WERI-Rb-1 (cell line): ENCODE measurements around the gene TCFL5.

ENCODE experiments used
- DNase-seq: peaks from one replicate; pipeline ENCODE4 v3.0.0-alpha.2; 2020
- H3K27ac ChIP-seq: fragments of 250-450 bp; sonication (Bioruptor Pico); 2 replicates; pipeline ENCODE4 v1.5.1; 2020; ENCODE audit warnings: mild to moderate bottlenecking, moderate library complexity
- H3K27me3 ChIP-seq: fragments of 250-450 bp; sonication (Bioruptor Pico); 2 replicates; pipeline ENCODE4 v1.5.1; 2021; ENCODE audit warnings: mild to moderate bottlenecking, low read depth, moderate library complexity; ENCODE audit not compliant: insufficient read depth, severe bottlenecking
- H3K36me3 ChIP-seq: fragments of 250-450 bp; sonication (Bioruptor Pico); 2 replicates; pipeline ENCODE4 v1.5.1; 2020; ENCODE audit warnings: mild to moderate bottlenecking, moderate library complexity
- H3K4me3 ChIP-seq: 2 replicates; pipeline ENCODE4 v1.5.1; 2011; ENCODE audit warnings: low read depth, mild to moderate bottlenecking, control low read depth, low read length
- H3K9me3 ChIP-seq: fragments of 250-450 bp; sonication (Bioruptor Pico); 2 replicates; pipeline ENCODE4 v1.5.1; 2021; ENCODE audit warnings: mild to moderate bottlenecking, moderate library complexity; ENCODE audit not compliant: severe bottlenecking
- TF ChIP-seq, protein P1 (sequence below): IDR thresholded peaks from 2 replicates; pipeline ENCODE4 v1.5.1; 2011; ENCODE audit warnings: low read depth, mild to moderate bottlenecking, control low read depth, inconsistent platforms, low read length

The TCFL5 gene

DNA sequence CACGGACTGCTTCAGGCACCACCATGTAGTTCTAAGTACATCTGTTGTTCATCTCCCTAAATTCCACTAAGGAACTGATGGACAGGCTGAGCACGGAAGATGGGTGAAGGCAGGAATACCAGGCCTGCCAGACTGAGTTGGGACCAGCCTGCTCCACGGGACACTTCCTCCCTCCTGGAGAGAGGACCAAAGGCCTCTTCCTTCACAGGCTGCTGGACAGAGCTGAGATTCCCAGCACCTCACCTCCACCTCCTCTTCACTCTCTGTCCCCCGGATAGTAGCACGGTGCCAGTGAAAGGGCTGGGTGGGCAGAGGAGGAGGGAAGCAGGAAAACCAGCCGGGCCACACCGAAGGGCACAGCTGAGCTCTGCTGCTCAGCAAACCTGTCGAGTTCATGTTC is 22.9 kb upstream of the TCFL5 start:
- H3K27me3 ChIP-seq = no peaks in the 10 kb centered on the region
- TF ChIP-seq, protein P1, sequence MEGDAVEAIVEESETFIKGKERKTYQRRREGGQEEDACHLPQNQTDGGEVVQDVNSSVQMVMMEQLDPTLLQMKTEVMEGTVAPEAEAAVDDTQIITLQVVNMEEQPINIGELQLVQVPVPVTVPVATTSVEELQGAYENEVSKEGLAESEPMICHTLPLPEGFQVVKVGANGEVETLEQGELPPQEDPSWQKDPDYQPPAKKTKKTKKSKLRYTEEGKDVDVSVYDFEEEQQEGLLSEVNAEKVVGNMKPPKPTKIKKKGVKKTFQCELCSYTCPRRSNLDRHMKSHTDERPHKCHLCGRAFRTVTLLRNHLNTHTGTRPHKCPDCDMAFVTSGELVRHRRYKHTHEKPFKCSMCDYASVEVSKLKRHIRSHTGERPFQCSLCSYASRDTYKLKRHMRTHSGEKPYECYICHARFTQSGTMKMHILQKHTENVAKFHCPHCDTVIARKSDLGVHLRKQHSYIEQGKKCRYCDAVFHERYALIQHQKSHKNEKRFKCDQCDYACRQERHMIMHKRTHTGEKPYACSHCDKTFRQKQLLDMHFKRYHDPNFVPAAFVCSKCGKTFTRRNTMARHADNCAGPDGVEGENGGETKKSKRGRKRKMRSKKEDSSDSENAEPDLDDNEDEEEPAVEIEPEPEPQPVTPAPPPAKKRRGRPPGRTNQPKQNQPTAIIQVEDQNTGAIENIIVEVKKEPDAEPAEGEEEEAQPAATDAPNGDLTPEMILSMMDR = no peak
- no peaks in the 10 kb centered on the region for H3K9me3 ChIP-seq
- H3K27ac ChIP-seq = no peak overlapping the region
- no peak overlapping the region for H3K4me3 ChIP-seq
- no peak for DNase-seq
- H3K36me3 ChIP-seq = peaks cover 59% of the 10 kb centered on the region

DNA sequence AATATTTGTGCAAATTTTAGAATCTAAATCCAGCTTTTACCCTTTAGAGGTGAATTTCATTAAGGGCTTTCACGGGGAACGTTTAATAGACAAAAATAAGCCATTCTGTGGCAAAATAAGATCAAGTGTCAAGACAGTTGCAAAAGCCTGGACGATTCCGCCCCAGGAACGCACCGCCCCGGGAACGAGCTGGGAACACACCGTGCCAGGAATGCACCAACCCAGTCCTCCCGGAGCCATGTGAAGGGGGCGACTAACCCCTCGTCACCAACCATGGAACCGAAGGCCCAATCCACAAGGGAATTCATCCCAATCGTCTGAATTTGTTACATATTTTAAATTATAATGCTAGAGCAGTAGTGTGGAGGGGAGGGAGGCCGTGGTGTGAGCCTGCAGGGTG is 20.8 kb upstream of the TCFL5 start:
- no peaks in the 10 kb centered on the region for H3K9me3 ChIP-seq
- no peak overlapping the region for H3K27ac ChIP-seq
- TF ChIP-seq, protein P1 = no peak
- H3K27me3 ChIP-seq = no peaks in the 10 kb centered on the region
- no peak overlapping the region for H3K4me3 ChIP-seq
- H3K36me3 ChIP-seq = peaks cover 38% of the 10 kb centered on the region
- no peak for DNase-seq

DNA sequence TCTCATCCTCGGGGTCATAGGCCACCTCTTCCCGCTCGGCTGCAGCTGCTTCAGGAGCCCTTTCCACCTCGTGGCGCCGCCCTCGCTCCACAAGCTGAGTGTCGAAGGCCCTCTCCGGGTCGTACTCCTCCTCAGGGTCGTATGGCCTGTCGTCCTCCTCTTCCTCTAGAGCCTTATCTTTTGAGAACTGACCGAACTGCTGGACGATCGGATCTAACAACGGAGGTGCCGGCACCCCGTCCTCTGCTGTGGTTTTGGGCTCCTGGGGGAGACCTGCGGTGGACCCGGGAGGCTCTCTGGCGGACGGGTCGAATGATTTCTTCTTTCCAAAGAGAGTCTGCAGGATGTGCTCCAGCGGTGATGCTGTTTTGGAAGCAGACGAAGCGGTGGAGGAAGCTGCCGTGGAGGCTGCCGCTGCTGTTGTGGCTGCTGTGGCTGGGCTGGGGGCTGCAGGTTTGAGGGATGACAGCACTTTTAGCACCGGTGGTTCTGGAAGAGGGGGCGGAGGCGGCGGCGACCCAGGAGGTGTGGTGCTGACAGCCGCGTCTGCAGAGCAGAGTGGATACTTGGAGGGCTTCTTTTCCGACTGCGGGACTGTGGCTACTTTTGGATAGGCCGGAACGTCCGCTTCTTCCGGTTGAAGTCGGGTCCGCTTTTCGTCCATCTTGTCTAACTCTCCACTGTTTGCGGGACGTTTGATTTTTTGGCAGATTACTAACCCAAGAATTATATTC is 20.2 kb upstream of the TCFL5 start:
- H3K27ac ChIP-seq = no peak overlapping the region
- H3K27me3 ChIP-seq = no peaks in the 10 kb centered on the region
- peaks cover 32% of the 10 kb centered on the region for H3K36me3 ChIP-seq
- TF ChIP-seq, protein P1 = no peak
- no peak overlapping the region for H3K4me3 ChIP-seq
- no peaks in the 10 kb centered on the region for H3K9me3 ChIP-seq
- DNase-seq = no peak

DNA sequence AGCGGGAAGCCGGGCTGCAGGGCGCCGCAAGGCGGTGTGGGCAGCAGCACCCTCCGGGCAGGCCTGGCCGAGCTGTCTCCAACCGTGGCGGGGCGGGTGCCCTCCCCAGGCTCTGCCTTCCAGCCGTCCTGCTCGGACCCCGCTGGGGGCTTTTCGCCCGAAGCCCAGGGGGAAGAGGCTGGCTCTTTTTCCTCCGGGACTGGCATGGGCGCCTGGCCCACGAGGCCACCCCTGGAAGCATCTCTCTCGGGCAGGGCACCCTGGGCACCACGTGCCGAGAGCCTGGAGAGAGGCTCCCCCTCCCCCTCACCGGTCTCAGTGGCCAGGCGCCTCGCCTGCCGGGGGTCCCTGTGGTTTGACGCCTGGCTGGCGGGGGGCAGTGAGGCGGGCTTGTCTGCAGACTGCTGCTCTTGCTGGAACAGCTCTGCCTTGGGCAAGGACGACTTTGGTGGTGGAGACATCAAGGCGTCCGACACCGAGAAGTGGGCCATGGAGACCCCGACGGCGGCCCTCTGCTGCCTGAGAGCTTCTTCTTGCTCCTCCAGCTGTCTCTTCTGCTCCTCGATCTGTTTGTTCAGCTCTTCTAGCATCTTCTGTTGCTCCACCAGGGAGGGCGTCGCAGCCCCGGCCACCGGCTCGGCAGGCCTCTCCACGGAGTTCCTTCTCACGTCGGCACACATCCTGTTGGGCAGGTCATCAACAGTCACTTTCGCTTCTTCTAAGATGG is 19.5 kb upstream of the TCFL5 start:
- no peak overlapping the region for H3K4me3 ChIP-seq
- H3K36me3 ChIP-seq = peaks cover 25% of the 10 kb centered on the region
- TF ChIP-seq, protein P1 = no peak
- DNase-seq = no peak
- no peaks in the 10 kb centered on the region for H3K9me3 ChIP-seq
- no peak overlapping the region for H3K27ac ChIP-seq
- H3K27me3 ChIP-seq = no peaks in the 10 kb centered on the region

DNA sequence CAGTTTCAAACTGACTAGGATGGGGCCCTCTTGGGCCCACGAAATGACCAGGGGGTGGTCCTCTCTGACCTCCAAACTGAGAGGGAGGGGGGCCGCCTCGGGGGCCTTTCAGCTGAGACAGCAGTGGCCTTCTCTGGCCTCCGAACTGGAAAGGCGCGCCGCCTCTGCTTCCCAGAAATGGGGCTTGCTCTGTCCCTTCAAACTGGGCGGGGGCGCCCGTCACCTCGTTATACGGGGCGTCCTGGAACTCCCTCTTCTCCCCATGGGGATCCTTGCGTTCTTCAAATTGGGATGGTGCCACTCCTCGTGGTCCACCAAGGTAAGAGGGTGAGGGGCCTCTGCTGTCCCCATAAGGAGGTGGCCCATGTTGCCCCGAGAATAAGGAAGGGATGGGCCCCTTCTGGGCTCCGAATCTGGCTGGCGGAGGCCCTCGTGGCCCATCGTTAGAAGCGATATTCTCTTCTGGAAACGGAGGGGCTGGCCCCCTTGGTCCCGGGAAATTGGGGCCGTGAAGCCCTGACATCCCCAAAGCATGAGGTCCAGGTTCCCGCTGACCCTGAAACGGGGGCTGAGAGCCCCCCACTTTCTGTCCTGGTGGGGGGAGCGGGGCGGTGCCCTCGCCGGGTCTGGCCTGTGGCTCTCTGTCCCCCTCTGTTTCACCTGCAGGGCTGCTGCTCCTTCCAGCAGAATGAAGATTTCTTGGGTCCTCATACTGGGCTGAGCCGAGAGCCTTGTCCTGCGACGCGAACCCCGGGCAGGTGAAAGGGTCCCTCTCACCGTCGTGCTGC is 18.7 kb upstream of the TCFL5 start:
- Histone ChIP-seq H3K4me3 (no peak overlapping the region), H3K36me3 (peaks cover 23% of the 10 kb centered on the region), H3K27ac (no peak overlapping the region), H3K27me3 (no peaks in the 10 kb centered on the region), H3K9me3 (no peaks in the 10 kb centered on the region)
- TF ChIP-seq, protein P1 = no peak
- DNase-seq = no peak
